Endothelial cell of umbilical vein (primary cell): ENCODE results near the gene CMIP. TPM values are rescaled to one million over a fixed set of nuclear protein-coding genes. Genes with fewer than 3 reads are reported as not detected.

Experiments
- BruUV-seq: library from RNA; stranded (reverse); fragments of 400-500 nt; replicated peaks from 2 replicates; lab custom pipeline; 2021; lab: Mats Ljungman, UMichigan
- CTCF ChIA-PET: fragments of 300-600, 350-600 bp; sonication (Branson Sonifier 250); formaldehyde crosslinking; loops from one replicate; lab custom pipeline; 2021; ENCODE audit warnings: antibody characterized with exemption, inconsistent platforms; lab: Charles Lee
- POLR2A ChIA-PET: fragments of 300-600, 350-600 bp; sonication (Branson Sonifier 250); formaldehyde crosslinking; loops from one replicate; lab custom pipeline; 2021; ENCODE audit warnings: antibody characterized with exemption, inconsistent platforms; lab: Charles Lee
- DNase-seq: peaks from one replicate; pipeline ENCODE4 v3.0.0-alpha.2; 2011; ENCODE audit warnings: low read depth, low spot score
- FAIRE-seq: peaks from 2 replicates; lab custom pipeline; 2011; peaks lifted over from hg19 to GRCh38; lab: Jason Lieb, UNC
- H2AFZ ChIP-seq: 2 replicates; pipeline ENCODE4 v1.6.0; 2012; ENCODE audit warnings: low read depth, low read length, control low read depth, inconsistent platforms
- H3K27ac ChIP-seq: 2 replicates; pipeline ENCODE4 v1.5.1; 2011; ENCODE audit warnings: low read depth, mild to moderate bottlenecking, control low read depth, low read length, moderate library complexity; ENCODE audit not compliant: insufficient read depth
- H3K27me3 ChIP-seq, 2 experiments: 2 replicates each; pipeline versions ENCODE4 v1.6.0 to v1.6.1; 2011; ENCODE audit warnings: low read length in 2 of 2, mixed read lengths in 1 of 2; ENCODE audit not compliant: control insufficient read depth in 2 of 2, insufficient read depth in 2 of 2
- H3K36me3 ChIP-seq, 2 experiments: 2 replicates in 1 of 2; 3 replicates in 1 of 2; pipeline ENCODE4 v1.5.1; 2011; ENCODE audit warnings: low read length in 2 of 2, mild to moderate bottlenecking in 1 of 2, moderate library complexity in 1 of 2; ENCODE audit not compliant: control insufficient read depth in 2 of 2, insufficient read depth in 2 of 2; ENCODE audit errors: extremely low read depth in 1 of 2
- H3K4me1 ChIP-seq: 3 replicates; pipeline ENCODE4 v1.5.1; 2011; ENCODE audit warnings: mild to moderate bottlenecking, low read length; ENCODE audit not compliant: control insufficient read depth, insufficient read depth; ENCODE audit errors: extremely low read depth
- H3K4me2 ChIP-seq: 2 replicates; pipeline ENCODE4 v1.6.1; 2011; ENCODE audit warnings: low read length, control low read depth, mixed read lengths; ENCODE audit not compliant: insufficient read depth
- H3K4me3 ChIP-seq, 3 experiments: fragments of 200-600 bp in 1 of 3; sonication (generic), shearing (Covaris generic) in 1 of 3; replicated peaks in 1 of 3; 2 replicates each; pipeline ENCODE4 v1.5.1; 2011 to 2016; ENCODE audit warnings: control low read depth in 3 of 3, low read length in 3 of 3, mild to moderate bottlenecking in 2 of 3, inconsistent platforms in 1 of 3, low read depth in 1 of 3, moderate library complexity in 1 of 3; ENCODE audit not compliant: insufficient read depth in 1 of 3
- H3K79me2 ChIP-seq: 2 replicates; pipeline ENCODE4 v1.6.0; 2012; ENCODE audit warnings: low read length, inconsistent platforms; ENCODE audit not compliant: control insufficient read depth, insufficient read depth
- H3K9ac ChIP-seq: replicated peaks from 2 replicates; pipeline ENCODE3; 2011; ENCODE audit warnings: low read length, control low read depth; ENCODE audit not compliant: insufficient read depth; ENCODE audit errors: extremely low read depth
- H3K9me1 ChIP-seq: replicated peaks from 3 replicates; pipeline ENCODE4 v1.6.0; 2011; ENCODE audit warnings: mild to moderate bottlenecking, low read length; ENCODE audit not compliant: control insufficient read depth, insufficient read depth; ENCODE audit errors: extremely low read depth
- H3K9me3 ChIP-seq: replicated peaks from 2 replicates; pipeline ENCODE4 v1.5.1; 2012; ENCODE audit warnings: low read length, inconsistent platforms; ENCODE audit not compliant: control insufficient read depth, insufficient read depth
- H4K20me1 ChIP-seq: replicated peaks from 2 replicates; pipeline ENCODE3; 2011; ENCODE audit warnings: mild to moderate bottlenecking, low read length; ENCODE audit not compliant: control insufficient read depth, insufficient read depth; ENCODE audit errors: extremely low read depth
- CTCF ChIP-seq, 2 donors: IDR thresholded peaks; 1 replicate in 1 of 2; 2 replicates in 1 of 2; pipeline ENCODE4 v1.5.1; 2011; ENCODE audit warnings: low read length in 2 of 2, mild to moderate bottlenecking in 2 of 2, moderate library complexity in 2 of 2, control low read depth in 1 of 2, inconsistent platforms in 1 of 2, low read depth in 1 of 2; ENCODE audit not compliant: insufficient read depth in 1 of 2; ENCODE audit errors: extremely low read depth in 1 of 2
- EZH2 ChIP-seq: IDR thresholded peaks from 2 replicates; pipeline ENCODE4 v1.6.1; 2012; ENCODE audit warnings: borderline replicate concordance, low read depth, mild to moderate bottlenecking, moderate library complexity, low read length, inconsistent platforms; ENCODE audit not compliant: severe bottlenecking
- FOS ChIP-seq: IDR thresholded peaks from 2 replicates; pipeline ENCODE4 v1.6.1; 2011; ENCODE audit warnings: mild to moderate bottlenecking, low read length, moderate library complexity, borderline replicate concordance; ENCODE audit not compliant: insufficient read depth
- GATA2 ChIP-seq: IDR thresholded peaks from 2 replicates; pipeline ENCODE4 v1.7.0; 2011; ENCODE audit warnings: low read depth, mild to moderate bottlenecking, moderate library complexity, mixed read lengths, low read length; ENCODE audit not compliant: insufficient read length, insufficient read depth
- JUN ChIP-seq: IDR thresholded peaks from 2 replicates; pipeline ENCODE4 v1.6.1; 2011; ENCODE audit warnings: borderline replicate concordance, low read depth; ENCODE audit not compliant: insufficient read length, insufficient read depth
- MAX ChIP-seq: IDR thresholded peaks from 2 replicates; pipeline ENCODE4 v1.6.1; 2011; ENCODE audit not compliant: insufficient read depth, insufficient read length
- MYC ChIP-seq: IDR thresholded peaks from one replicate; pipeline ENCODE4 v1.6.1; 2011; ENCODE audit warnings: mild to moderate bottlenecking, low read depth, low read length
- POLR2A ChIP-seq: IDR thresholded peaks from 2 replicates; pipeline ENCODE4 v1.6.1; 2012; ENCODE audit warnings: low read depth, mild to moderate bottlenecking, control low read depth, low read length
- POLR2AphosphoS5 ChIP-seq: IDR thresholded peaks from 2 replicates; pipeline ENCODE4 v1.6.1; 2012; ENCODE audit warnings: low read depth, mild to moderate bottlenecking, control low read depth, low read length, moderate library complexity; ENCODE audit not compliant: insufficient read depth
- dilution Hi-C: fragments of 300-500 bp; cut with MboI; formaldehyde crosslinking; loops from one replicate; pipeline ENCODE4 v1.15.0; 2019; ENCODE audit warnings: low sequenced_read_pairs; ENCODE audit not compliant: extremely low pct_ligation_motif_present
- intact Hi-C: fragments of 100-400 bp; cut with micrococcal nuclease; formaldehyde crosslinking; loops from one replicate; pipeline ENCODE4 v1.10.0; 2022
- polyA plus RNA-seq, 4 experiments: library from polyadenylated mRNA; depleted of rRNA in 3 of 4; stranded (reverse) in 3 of 4; unstranded in 1 of 4; fragments of >200 nt; gene quantifications; 2 replicates each; pipeline versions ENCODE4 v1.2.1 to v1.2.3, GENCODE V29; 2011 to 2012; ENCODE audit warnings: missing spikeins in 1 of 4
- total RNA-seq: library from RNA; stranded (reverse); gene quantifications from 2 replicates; pipeline ENCODE4 v1.2.3, GENCODE V29; 2021

The CMIP gene
- total and polyA plus RNA-seq, 2 donors (not counting 3 experiments of a cell fraction or from before 2014, with no cell fraction given), result 29.0 to 101 TPM

GRCh38 chr16:81473969-81474959 lies 29.7 kb downstream of the CMIP start:
- no peaks in the 10 kb centered on the region for H4K20me1 ChIP-seq
- intact Hi-C loops (loop anchor here (1.0 to 2.0 kb wide), 4 partner anchors 18 to 43 kb away; no protein-coding TSS in a partner anchor), dilution Hi-C loops (loop anchor here (25.0 kb wide), 1 partner anchor 112 kb away; no protein-coding TSS in a partner anchor)
- H3K4me2 ChIP-seq, result peak overlapping the region; percentile 37
- no peak for DNase-seq
- peak overlapping the region; percentile 61 for H3K27ac ChIP-seq
- peaks cover 49% of the 10 kb centered on the region for H3K4me1 ChIP-seq
- no peaks in the 10 kb centered on the region for H3K36me3 ChIP-seq
- TF ChIP-seq POLR2AphosphoS5 (no peak), JUN (no peak), CTCF (IDR thresholded peaks at IDR 0.05; ENCODE audit: extremely low read depth in 1 of 2, insufficient read depth in 1 of 2, low read depth in 1 of 2, low read length in 2 of 2) (no peak), MYC (no peak), POLR2A (no peak), GATA2 (no peak), FOS (no peak), EZH2 (no peak), MAX (no peak)
- no peaks in the 10 kb centered on the region for H3K27me3 ChIP-seq
- no peak for FAIRE-seq
- H3K9me1 ChIP-seq, result no peaks in the 10 kb centered on the region
- H3K4me3 ChIP-seq, result no peak overlapping the region
- H3K79me2 ChIP-seq, result peaks cover 63% of the 10 kb centered on the region
- H2AFZ ChIP-seq, result no peak overlapping the region
- no TSS peak for BruUV-seq
- ChIA-PET POLR2A (interaction anchor here (0.6 to 0.7 kb wide), 2 partner anchors 15 to 497 kb away, joined by 3 to 4 read pairs; no protein-coding TSS in a partner anchor), CTCF (interaction anchor here (1.0 to 2.2 kb wide), 11 partner anchors 7 to 109 kb away, joined by 3 to 17 read pairs (median 5); no protein-coding TSS in a partner anchor)
- H3K9me3 ChIP-seq, result no peaks in the 10 kb centered on the region
- no peak overlapping the region for H3K9ac ChIP-seq
